ENCODE results near the gene TEK. TPM values are rescaled to one million over a fixed set of nuclear protein-coding genes. Genes with fewer than 3 reads are reported as not detected.

TEK gene
- total RNA-seq (10 to 100 TPM in 1 of 5 donors, 1 to 10 TPM in 3, not detected in 1; 2.0 to 25.5 (median 4.1) TPM), polyA plus RNA-seq (1 to 10 TPM in 1 of 3 donors, under 1 TPM in 2; 0.56 to 1.5 (median 0.92) TPM)
- long read RNA-seq, donor 1, partial matches to known transcripts, result 5 of 5 reads
- long read RNA-seq, donor 1, other reads (novel, unspliced or antisense), result 0 of 5 reads
- long read RNA-seq, donor 2, full-length matches to known transcripts, result 1 of 1 reads
- long read RNA-seq, donor 2, partial matches to known transcripts, result 0 of 1 reads
- long read RNA-seq, donor 2, other reads (novel, unspliced or antisense), result 0 of 1 reads
- long read RNA-seq, donor 3, full-length matches to known transcripts, result 2 of 2 reads
- long read RNA-seq, donor 3, partial matches to known transcripts, result 0 of 2 reads
- long read RNA-seq, donor 3, other reads (novel, unspliced or antisense), result 0 of 2 reads
- long read RNA-seq, donor 4, result 0 reads
- long read RNA-seq, donor 5, partial matches to known transcripts, result 5 of 5 reads
- long read RNA-seq, donor 5, other reads (novel, unspliced or antisense), result 0 of 5 reads
- long read RNA-seq, donor 6, result 0 reads
- long read RNA-seq, donor 7, partial matches to known transcripts, result 11 of 11 reads
- long read RNA-seq, donor 7, other reads (novel, unspliced or antisense), result 0 of 11 reads
- long read RNA-seq, donor 8, result 0 reads
- long read RNA-seq, donor 9, result 0 reads
- long read RNA-seq, donor 10, partial matches to known transcripts, result 5 of 5 reads
- long read RNA-seq, donor 10, other reads (novel, unspliced or antisense), result 0 of 5 reads

- H3K27ac ChIP-seq, result peak within 1 kb of the TSS in 3 of 5 donors; percentile 4 to 35 (median 29)
- no peaks in the 10 kb centered on the region for H3K36me3 ChIP-seq
- 44 to 58% (median 53%) methylated on average over 9 of the region's 9 CpGs for WGBS, 5 donors
- H3K4me3 ChIP-seq, result peak within 1 kb of the TSS in 3 of 4 donors; percentile 11 to 13 (median 13)
- no peak for TF ChIP-seq POLR2AphosphoS5 (IDR thresholded peaks at IDR 0.05)
- no peak for TF ChIP-seq CTCF (IDR thresholded peaks at IDR 0.05)
- TF ChIP-seq POLR2A (IDR thresholded peaks at IDR 0.05), result no peak
- TF ChIP-seq EP300 (IDR thresholded peaks at IDR 0.05), result no peak
- DNase-seq, result peak in 1 of 2 donors; percentile 35
- intact Hi-C loops (cut with DNase I; ENCODE audit: low total_unique reads), result no loop called here
- H3K9me3 ChIP-seq, result no peaks in the 10 kb centered on the region
- H3K4me1 ChIP-seq, result peaks cover 0 to 6% (median 0%) of the 10 kb centered on the region in 4 donors
- H3K27me3 ChIP-seq, result no peaks in the 10 kb centered on the region
Measured at GRCh38 chr9:27108981-27109541, at the start of gene TEK. Gene TEK, plus strand, starts transcription at chr9:27109225. Its CDS starts 366 bp downstream, at chr9:27109591.

- no peaks in the 10 kb centered on the region for H3K27me3 ChIP-seq
- H3K4me3 ChIP-seq, result no peak overlapping the region
- peaks cover 0 to 4% (median 2%) of the 10 kb centered on the region in 4 donors for H3K4me1 ChIP-seq
- no peaks in the 10 kb centered on the region for H3K9me3 ChIP-seq
- intact Hi-C loops (cut with DNase I; ENCODE audit: low total_unique reads), result no loop called here
- TF ChIP-seq CTCF (IDR thresholded peaks at IDR 0.05), result no peak
- no peak for TF ChIP-seq EP300 (IDR thresholded peaks at IDR 0.05)
- TF ChIP-seq POLR2AphosphoS5 (IDR thresholded peaks at IDR 0.05), result no peak
- no peak for TF ChIP-seq POLR2A (IDR thresholded peaks at IDR 0.05)
- peaks cover 0 to 24% (median 19%) of the 10 kb centered on the region in 4 donors for H3K36me3 ChIP-seq
- DNase-seq, result peak in 1 of 2 donors; percentile 28
- no peak overlapping the region for H3K27ac ChIP-seq
- WGBS, 5 donors, result 75 to 96% (median 79%) methylated on average over 1 of the region's 1 CpG
Measured at GRCh38 chr9:27059412-27059811, 49.6 kb upstream of the TEK start.

GRCh38 chr9:27059907-27060306, 49.1 kb upstream of the TEK start:
- intact Hi-C loops (cut with DNase I; ENCODE audit: low total_unique reads), result no loop called here
- H3K4me1 ChIP-seq, result no peaks in the 10 kb centered on the region
- peaks cover 0 to 24% (median 19%) of the 10 kb centered on the region in 4 donors for H3K36me3 ChIP-seq
- H3K27ac ChIP-seq, result no peak overlapping the region
- H3K9me3 ChIP-seq, result no peaks in the 10 kb centered on the region
- H3K27me3 ChIP-seq, result no peaks in the 10 kb centered on the region
- DNase-seq, result peak in 1 of 2 donors; percentile 51
- no peak for TF ChIP-seq CTCF (IDR thresholded peaks at IDR 0.05)
- TF ChIP-seq POLR2A (IDR thresholded peaks at IDR 0.05), result no peak
- TF ChIP-seq EP300 (IDR thresholded peaks at IDR 0.05), result no peak
- no peak for TF ChIP-seq POLR2AphosphoS5 (IDR thresholded peaks at IDR 0.05)
- H3K4me3 ChIP-seq, result no peak overlapping the region

- Histone ChIP-seq H3K36me3 (peaks cover 0 to 12% (median 5%) of the 10 kb centered on the region in 4 donors), H3K4me1 (peaks cover 0 to 6% (median 2%) of the 10 kb centered on the region in 4 donors), H3K27ac (no peak overlapping the region), H3K4me3 (no peak overlapping the region), H3K27me3 (no peaks in the 10 kb centered on the region), H3K9me3 (no peaks in the 10 kb centered on the region)
- TF ChIP-seq POLR2A (IDR thresholded peaks at IDR 0.05) (no peak), EP300 (IDR thresholded peaks at IDR 0.05) (no peak), POLR2AphosphoS5 (IDR thresholded peaks at IDR 0.05) (no peak), CTCF (IDR thresholded peaks at IDR 0.05) (no peak)
- intact Hi-C loops (cut with DNase I; ENCODE audit: low total_unique reads), result no loop called here
- 22 to 36% (median 28%) methylated on average over 1 of the region's 1 CpG for WGBS, 5 donors
- DNase-seq, result no peak
Measured at GRCh38 chr9:27065288-27065687, 43.7 kb upstream of the TEK start.

All from stomach (tissue), 19 donors.